Renal cortex interstitium (tissue), 11 donors: Measurements from ENCODE around the gene PHF11. TPM values are rescaled to one million over a fixed set of nuclear protein-coding genes. Genes with fewer than 3 reads are reported as not detected.
"Not testable (repeated sequence)": the region's sequence is repeated elsewhere in the genome, so short reads cannot be mapped to it uniquely, and the experiment has no call there.

Experiments
- DNase-seq, 11 donors: peaks; one replicate each; pipeline ENCODE4 v3.0.0-alpha.2; 2013; ENCODE audit warnings: low read depth in 9 of 11, low spot score in 4 of 11; ENCODE audit errors: extremely low read depth in 1 of 11
- polyA plus RNA-seq, 3 donors: library from polyadenylated mRNA; unstranded; fragments of 120-200 nt; gene quantifications; one replicate each; pipeline ENCODE4 v1.2.1, GENCODE V29; 2013; ENCODE audit not compliant: insufficient read length in 3 of 3

Gene PHF11
- polyA plus RNA-seq, 3 donors, result 29.6 to 60.9 (median 41.2) TPM

DNA sequence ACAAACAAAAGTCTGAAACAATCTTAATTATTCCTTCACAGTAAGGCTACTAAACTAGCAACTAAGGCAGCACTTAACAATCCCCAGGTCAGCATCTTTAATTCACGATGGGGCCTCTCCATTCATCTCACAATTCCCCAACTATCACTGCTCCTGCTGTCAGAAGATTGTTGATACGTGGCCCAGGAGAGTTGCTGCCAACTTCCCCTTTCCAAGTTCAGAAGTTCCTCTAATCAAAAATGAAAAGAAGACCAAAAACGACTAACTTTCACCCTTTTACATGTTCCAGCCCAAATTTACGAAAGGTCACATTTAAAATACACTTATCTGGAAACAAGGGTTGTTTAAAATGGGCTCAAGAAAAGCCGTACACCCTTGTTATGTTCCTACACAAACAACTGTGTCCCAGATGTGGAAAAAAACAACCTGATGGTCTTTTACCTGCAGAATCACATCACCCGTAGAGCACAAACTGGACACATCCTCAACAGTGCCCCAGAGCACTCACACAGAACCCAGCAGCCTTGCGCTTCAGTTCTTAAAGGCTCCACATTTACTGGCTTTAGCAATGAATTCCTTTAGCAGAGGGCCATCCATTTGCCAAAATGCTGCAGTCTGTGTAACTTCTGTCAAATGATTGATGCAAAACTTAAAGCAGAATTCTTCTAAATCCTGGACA lies 38.0 kb downstream of the PHF11 start:
- DNase-seq, result no peak

DNA sequence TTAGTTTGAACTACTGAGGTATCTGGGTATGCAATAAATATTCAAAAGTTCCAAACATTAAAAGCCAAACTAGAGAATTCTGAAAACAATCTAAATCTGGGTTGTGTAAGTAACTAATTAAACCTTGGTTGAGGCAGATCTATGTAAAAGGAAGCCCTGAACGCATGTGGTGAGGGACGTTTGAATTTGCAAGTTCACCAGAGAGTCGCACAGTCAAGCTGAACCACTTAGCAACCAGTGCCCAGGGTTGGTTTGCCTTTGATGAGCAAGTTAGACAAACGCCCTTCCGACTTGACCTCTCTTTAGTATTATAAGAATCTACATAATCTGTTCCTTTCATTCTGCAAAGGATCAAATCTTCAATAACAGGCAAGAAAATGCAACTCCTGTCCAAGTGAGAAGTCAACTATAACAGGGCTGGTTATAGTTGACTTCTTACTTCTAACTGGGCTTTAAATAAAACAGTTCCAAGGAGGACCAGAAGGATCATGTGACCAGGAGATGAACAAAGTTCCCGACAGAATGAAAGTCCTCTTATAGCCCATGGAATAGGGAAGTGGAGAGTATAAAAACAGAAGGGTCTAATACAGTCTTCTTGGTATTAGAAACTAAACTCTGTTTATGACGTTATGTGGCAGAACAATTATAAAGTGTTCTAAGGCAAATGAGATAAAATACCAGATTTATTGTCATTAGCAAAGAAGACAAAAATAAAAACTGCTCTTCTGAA lies 40.6 kb downstream of the PHF11 start:
- DNase-seq, result no peak

DNA sequence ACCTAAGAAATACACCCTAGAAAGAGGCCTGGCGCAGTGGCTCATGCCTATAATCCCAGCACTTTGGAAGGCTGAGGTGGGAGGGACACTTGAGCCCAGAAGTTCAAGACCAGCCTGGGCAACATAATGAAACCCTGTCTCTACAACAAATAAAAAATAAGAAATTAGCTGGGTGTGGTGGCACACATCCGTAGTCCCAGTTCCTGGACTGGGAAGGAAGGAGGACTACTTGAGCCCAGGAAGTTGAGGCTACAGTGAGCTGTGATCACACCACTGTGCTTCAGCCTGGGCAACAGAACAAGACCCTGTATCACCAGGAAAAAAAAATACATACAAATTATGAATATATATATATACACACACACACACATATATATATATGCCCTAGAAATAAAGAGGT lies 42.7 kb downstream of the PHF11 start:
- DNase-seq, result no peak

DNA sequence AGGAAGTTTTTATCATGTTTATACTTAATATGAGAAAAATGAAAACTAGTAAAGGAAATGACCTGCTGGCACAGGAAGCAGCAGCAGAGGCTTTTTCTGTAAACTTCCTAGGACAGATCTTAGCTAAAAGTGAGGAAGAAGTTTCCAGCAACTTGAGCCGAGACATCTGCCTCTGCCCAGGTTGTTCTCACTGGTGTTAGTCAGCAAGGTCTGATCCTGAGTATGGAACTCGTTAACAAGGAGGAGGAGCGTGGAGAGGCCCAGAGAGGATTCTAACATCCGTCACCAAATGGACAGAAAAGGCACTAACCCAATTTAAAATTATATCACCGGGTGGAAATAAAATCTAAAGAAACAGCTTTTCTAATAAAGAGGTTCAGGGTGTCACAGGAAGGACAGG lies 43.6 kb downstream of the PHF11 start:
- no peak for DNase-seq

DNA sequence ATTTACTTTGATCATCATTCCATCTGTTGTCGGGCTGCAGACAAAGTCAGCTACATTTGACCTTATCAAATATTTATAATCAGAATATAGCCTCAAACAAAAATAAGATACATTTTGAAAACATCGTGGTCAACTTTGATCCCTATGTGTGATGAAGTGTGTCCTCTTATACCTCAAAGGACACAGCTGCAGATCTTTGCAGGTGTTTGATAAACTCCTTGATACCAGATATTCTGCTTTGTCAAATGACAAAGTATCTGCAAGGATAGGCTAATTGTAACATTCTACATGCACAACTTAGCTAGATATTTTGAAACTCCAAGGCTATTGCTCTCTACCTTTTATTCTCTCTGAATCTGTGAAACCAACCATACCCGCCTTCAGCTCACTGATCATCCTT lies 44.0 kb downstream of the PHF11 start:
- no peak for DNase-seq

DNA sequence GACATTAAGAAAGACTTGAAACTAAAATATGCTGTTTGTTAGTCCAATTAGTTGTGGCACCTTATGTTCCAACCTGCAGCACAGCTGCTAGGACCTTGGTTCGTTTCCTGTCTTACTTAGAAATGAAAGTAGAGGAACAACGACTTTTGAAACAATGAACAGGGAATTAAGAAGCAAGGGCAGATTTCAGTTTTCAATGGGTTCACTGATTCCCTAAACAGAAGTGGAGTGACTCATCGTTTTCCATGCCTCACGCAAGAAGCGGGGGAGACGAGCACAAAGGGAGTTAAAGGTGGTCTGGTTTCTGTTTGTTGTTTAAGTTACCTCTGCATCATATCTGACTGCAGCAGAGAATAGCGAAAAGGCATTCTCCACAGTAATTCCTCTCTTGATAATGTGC lies 44.8 kb downstream of the PHF11 start:
- DNase-seq, result no peak

DNA sequence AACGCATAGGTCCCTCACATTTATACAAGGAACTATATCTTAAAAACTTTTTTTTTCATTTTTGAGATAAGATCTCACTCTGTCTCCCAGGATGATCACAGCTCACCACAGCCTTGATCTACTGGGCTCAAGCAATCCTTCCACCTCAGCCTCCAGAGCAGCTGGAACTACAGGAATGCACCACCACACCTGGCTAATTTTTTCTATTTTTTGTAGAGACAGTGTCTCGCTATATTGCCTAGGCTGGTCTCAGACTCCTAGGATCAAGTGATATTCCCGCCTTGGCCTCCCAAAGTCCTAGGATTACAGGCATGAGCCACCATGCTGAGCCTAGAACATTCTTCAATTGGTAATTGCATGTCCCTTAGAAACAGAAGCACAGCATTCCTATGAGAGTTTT lies 47.9 kb downstream of the PHF11 start:
- no peak for DNase-seq

DNA sequence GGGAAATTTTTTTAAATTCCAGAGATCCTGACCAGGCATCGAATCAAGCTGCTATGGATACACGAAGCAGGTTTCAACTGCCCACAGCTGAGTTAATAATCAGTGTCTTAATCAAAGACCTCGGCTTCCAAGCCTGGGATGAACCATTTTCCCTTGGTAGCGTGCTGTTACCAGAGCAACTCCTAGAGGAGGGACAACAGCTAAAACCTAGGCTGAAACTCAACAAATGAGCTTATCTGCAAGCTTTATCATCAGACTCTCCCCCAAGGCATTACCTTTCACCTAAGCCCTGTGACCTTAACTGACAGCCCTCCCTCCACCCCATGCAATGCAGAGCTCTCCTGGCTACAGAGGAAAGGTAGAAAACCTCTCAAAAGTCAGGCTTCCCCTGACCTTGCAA lies 49.9 kb downstream of the PHF11 start:
- DNase-seq, result no peak

DNA sequence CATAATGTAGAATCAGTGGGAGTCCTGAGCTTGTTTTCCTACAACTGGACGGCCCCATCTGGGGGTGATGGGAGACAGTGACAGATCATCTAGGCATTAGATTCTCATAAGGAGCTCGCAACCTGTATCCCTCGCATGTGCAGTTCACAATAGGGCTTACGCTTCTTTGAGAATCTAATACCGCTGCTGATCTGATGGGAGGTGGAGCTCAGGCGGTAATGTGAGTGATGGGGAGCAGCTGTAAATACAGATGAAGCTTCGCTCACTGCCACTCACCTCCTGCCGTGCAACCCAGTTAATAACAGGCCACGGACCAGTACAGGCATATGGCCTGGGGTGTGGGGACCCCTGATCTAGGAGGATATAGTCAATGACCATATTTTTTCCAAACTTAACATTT lies 50.8 kb downstream of the PHF11 start:
- DNase-seq, result no peak

DNA sequence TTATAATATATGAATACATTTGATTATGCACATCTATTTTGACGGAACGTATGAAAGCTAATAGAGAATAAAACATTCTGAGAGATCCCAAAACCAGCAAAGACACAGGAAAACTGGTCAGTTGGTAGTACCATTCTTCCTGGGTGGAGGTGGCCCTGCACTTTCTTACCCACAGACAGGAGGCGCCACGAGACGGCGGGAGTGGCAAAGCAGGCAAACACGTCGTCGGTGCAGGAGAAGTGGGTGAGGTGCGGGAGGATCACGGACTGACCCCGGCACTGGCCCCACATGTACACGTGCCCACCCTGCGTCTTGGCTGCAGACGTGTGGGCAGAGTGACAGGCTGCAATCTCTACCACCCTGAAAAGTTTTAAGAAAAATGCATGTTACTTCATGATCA lies 53.5 kb downstream of the PHF11 start:
- DNase-seq, result no peak

DNA sequence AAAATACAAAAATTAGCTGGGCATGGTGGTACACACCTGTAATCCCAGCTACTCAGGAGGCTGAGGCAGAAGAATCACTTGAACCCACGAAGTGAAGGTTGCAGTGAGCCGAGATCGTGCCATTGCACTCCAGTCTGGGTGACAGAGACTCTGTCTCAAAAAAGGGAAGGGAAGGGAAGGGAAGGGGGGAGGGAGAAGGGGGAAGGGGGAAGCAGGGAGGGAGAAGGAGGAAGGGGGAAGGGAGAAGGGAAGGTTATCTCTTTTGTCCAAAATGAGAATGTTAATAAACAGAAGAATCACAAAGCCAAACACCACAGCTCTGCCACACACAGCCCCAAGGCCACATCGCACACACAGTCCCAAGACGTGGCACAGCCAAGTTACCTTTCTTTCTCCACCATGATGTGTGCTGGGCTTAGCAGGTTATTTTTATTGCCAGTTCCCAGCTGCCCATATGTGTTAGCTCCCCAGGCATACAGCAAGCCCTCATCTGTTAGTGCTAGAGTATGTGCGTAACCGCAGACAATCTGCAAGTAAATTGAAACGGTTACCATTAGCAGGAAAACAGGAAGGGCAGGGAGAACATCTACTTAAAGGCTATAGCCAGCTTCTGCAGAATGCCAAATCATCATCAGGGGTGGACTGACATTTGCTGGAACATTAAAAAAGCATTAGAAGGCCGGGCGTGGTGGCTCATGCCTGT lies 55.3 kb downstream of the PHF11 start:
- DNase-seq, result no peak

DNA sequence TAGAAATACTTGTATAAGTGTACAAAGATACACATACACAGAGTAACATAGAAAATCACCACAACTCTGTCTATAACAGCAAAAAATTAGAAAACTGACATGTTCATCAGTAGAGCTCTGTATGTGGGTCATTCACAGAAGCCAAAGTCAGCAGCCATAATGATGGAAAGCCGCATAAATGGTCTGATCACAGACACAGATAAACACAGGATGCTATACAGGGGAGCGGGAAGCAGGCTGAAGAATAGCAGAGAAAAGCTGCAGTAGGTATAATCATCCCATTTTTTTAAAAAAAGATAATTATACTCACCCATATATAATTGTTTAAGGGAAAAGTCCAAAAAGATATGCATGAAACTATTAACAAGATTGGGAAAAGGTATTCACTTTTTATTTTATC lies 58.1 kb downstream of the PHF11 start:
- DNase-seq, result no peak

DNA sequence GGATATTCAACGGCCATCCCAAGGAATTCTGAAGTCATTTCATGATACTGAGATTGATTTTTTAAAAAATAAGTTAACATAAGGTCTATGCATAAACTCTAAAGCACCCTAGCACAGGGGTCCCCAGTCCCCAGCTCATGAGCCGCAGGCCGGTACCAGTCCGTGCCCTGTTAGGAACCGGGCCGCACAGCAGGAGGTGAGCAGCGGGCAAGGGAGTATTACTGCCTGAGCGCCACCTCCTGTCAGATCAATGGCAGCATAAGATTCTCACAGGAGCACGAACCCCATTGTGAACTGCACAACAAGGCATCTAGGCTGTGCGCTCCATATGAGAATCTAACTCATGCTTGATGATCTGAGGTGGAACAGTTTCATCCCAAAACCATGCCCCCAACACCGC lies 58.6 kb downstream of the PHF11 start:
- DNase-seq, result no peak

DNA sequence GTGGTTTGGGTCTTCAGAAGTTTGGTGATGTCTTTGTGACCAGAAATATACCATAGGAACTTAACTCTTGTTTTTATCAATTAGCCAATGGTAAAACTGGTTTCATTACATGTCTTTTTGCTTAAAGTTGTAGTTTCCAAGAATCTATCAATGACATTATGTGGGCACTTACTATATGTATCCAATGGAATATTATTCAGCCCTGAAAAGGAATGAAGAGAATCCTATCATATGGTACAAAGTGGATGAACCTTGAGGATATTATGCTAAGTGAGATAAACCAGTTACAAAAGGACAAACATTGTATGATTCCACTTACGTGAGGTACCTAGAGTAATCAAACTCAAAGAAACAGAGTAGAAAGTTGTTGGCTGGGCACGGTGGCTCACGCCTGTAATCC lies 63.3 kb downstream of the PHF11 start:
- no peak for DNase-seq

DNA sequence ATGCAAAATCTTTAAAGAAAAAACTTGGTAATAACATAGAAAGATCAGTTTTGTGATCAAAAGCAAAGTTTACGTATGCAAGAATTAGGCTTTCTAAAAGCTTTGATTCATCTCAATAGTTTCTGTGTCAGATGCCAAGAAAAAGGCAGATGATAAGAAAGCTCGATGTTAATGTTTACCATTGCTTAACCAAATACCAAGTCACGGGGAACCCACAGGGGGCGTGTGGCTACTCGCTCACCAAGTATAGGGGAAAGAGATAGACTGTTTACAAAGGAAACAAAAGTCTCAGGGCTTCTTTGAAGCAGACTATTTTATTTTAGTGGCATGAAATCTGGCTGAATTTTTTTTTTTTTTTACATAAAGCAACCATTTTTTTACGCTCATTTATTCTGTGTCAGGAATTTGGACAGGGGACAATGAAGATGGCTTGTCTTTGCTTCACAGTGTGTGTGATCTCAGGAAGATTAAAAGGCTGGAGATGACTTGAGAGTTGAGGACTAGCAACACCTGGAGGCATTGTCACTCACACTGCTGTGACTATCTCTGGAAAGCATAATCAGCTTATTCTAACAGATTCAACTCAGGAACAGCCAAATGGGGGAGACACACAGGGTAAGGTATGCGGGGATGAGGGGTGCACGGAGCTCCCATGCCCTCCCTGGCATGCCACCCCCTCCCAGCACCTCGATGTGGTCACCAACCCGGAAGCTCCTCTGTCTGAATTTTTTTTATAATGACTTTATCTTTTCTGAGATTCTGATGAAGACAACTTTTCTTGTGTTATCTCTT lies 64.7 kb downstream of the PHF11 start:
- DNase-seq, result peak in 4 of 11 donors; percentile 20 to 53 (median 23)

DNA sequence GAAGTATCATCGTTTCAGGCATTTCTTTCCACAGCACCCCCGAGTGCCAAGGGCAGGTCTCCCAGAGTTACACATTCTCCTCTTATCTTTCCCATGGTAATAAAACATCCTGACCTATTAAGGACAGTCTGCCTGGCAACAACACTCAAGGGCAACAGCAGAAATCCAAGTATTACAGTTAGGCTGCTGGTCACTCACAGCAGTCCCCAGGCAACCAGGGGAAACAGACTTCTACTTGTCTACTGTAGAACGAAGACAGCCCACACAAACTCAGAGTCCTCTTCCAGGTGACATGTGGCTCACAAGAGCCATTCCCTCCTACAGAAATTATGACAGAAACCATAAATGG lies 65.3 kb downstream of the PHF11 start:
- DNase-seq, result peak in 1 of 11 donors; percentile 9

DNA sequence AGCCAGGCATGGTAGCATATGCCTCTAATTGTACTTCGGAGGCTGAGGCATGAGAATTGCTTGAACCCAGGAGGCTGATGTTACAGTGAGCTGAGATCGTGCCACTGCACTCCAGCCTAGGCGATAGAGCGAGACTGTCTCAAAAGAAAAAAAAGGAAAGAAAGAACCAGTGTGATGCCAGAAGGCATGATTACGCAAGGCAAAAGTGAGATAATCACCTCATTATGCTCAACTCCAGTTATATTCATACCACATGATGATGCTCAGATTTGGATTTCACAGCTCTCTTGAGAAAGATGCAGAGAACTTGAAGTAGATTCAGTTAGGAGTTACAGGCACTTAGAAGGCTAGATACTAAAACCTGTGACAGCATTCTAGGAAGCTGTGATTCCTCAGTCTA lies 67.8 kb downstream of the PHF11 start:
- DNase-seq, result no peak

DNA sequence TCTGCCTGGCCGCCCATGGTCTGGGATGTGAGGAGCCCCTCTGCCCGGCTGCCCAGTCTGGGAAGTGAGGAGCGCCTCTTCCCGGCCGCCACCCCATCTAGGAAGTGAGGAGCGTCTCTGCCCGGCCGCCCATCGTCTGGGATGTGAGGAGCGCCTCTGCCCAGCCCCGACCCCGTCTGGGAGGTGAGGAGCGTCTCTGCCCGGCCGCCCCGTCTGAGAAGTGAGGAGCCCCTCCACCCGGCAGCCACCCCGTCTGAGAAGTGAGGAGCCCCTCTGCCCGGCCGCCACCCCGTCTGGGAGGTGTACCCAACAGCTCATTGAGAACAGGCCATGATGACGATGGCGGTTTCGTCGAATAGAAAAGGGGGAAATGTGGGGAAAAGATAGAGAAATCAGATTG lies 69.7 kb downstream of the PHF11 start:
- not testable (repeated sequence) for DNase-seq

DNA sequence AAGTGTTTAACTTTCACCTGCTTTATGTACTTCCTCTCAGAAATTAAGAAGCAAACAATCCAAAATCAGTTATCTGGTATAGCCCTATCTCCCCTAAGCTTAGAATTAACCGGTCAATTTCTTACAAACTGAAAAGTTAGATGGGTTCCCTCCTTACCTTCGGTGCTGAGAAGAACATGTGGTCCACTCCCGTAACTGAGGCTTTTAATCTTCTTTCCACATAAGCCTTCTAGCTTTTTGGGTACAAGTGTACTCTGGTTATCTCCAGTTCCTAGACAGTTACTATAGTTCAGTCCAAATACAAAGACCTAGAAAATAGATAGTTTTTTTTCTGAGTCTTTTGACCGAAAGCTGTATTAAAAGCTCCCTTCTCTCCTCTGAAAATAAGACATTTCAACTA lies 70.7 kb downstream of the PHF11 start:
- DNase-seq, result no peak

DNA sequence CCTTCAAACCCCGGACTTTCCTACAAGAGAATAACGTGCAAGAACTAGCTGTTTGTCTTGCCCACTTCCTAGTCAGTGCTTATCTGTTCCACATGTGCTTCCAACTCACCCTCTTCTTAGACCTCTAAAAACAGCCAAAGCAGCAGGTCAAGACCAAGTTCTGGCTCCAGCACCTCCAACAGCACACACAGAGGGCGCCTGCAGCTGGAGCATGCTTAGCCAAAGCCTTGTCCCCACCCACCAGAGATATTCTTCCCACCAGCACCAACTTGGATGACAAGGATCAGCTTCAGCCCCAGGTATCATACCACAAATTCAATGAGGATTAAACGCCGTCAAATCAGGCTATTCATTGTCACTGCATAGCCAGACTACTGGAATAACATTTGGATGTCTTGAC lies 71.7 kb downstream of the PHF11 start:
- DNase-seq, result no peak
